Measurements from ENCODE around the gene KRT28.

Gene KRT28

DNA sequence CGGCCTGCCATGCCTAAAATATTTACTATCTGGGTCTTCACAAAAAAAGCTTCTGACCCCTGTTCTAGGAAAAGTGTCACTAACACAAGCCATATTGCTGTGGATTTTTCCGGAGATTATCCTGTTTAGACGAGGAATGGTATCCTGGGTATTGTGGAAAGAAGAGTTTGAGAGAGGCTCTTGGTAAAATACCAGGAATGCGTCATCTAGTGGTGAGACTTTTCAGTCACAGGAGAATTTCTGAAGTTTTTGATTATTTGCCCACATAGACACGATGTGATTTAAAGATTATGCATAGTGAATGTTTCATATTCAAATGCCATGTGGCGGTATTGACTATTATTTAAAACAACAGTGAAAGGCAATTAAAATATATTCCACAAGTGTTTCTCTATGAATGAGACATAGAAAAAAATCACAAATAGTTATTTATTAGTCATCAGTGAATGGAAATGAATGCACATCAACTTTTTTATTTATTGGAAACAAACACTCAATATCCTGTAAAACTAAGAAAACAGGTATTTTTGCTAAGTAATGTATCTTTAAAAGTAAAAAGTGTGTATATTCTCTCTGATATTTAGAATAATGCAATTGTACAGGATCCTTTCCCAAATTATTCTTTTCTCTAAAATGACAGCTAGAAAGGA lies 7.8 kb downstream of the KRT28 start:
- in situ Hi-C loops (cut with HindIII; ENCODE audit: low pct_ligation_motif_present, low sequenced_read_pairs), result no loop called here
- TF ChIP-seq, protein P1, sequence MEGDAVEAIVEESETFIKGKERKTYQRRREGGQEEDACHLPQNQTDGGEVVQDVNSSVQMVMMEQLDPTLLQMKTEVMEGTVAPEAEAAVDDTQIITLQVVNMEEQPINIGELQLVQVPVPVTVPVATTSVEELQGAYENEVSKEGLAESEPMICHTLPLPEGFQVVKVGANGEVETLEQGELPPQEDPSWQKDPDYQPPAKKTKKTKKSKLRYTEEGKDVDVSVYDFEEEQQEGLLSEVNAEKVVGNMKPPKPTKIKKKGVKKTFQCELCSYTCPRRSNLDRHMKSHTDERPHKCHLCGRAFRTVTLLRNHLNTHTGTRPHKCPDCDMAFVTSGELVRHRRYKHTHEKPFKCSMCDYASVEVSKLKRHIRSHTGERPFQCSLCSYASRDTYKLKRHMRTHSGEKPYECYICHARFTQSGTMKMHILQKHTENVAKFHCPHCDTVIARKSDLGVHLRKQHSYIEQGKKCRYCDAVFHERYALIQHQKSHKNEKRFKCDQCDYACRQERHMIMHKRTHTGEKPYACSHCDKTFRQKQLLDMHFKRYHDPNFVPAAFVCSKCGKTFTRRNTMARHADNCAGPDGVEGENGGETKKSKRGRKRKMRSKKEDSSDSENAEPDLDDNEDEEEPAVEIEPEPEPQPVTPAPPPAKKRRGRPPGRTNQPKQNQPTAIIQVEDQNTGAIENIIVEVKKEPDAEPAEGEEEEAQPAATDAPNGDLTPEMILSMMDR (IDR thresholded peaks at IDR 0.05; ENCODE audit: low read depth, low read length, missing control alignments), result peak; percentile 56
- Histone ChIP-seq H3K4me3 (ENCODE audit: low read depth, low read length) (no peak overlapping the region), H3K27ac (no peak overlapping the region), H3K27me3 (replicated peaks) (no peaks in the 10 kb centered on the region), H3K36me3 (replicated peaks) (no peaks in the 10 kb centered on the region)
- peak; percentile 17 for DNase-seq

DNA sequence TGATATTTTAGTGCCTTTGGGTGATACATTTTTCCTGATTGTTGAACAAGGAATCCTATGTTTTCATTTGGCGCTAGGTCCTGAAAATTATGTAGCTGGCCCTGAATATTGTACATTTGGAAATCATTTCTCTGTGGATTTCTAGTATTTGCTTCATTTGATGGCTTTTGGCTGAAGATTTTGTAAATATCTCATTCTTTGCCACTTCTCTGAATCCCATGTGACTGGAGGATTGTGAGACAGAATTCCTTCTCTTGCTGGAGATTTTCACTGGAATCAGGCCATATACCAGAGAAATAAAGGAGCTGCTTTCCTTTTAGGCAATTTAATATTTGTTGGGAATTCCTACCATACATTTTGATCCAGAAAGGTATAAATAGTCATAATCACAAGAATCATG lies 8.6 kb downstream of the KRT28 start:
- in situ Hi-C loops (cut with HindIII; ENCODE audit: low pct_ligation_motif_present, low sequenced_read_pairs), result no loop called here
- Histone ChIP-seq H3K27ac (no peak overlapping the region), H3K4me3 (ENCODE audit: low read depth, low read length) (no peak overlapping the region), H3K36me3 (replicated peaks) (no peaks in the 10 kb centered on the region), H3K27me3 (replicated peaks) (no peaks in the 10 kb centered on the region)
- no peak for DNase-seq
- TF ChIP-seq, protein P1 (IDR thresholded peaks at IDR 0.05; ENCODE audit: low read depth, low read length, missing control alignments), result no peak

DNA sequence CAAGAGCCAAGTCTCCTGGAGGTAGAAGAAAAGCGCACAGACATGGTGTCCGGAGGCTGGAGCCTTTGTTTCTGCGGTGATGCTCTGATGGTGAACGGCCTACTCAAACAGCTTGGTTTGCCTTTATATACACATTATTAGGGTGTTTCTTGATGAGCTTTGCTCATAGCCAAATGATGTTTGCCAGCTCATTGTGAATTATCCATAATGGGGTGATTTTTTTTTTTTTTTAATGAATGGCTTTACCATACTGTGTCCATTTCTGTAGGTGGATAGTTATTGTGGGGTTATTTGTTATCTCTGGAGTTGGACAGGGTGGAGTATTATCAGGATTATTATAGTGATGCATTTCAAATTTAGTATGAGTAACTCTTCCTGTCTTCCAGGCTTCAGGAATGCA lies 17.3 kb downstream of the KRT28 start, which contains the start of gene KRT27:
Gene KRT27, minus strand, starts transcription at position 101 of the 400 bp plus-strand sequence. Its CDS starts 57 bp downstream, at position 44.
- in situ Hi-C loops (cut with HindIII; ENCODE audit: low pct_ligation_motif_present, low sequenced_read_pairs), result no loop called here
- TF ChIP-seq, protein P1 (IDR thresholded peaks at IDR 0.05; ENCODE audit: low read depth, low read length, missing control alignments), result no peak
- no peak for DNase-seq
- Histone ChIP-seq H3K36me3 (replicated peaks) (no peaks in the 10 kb centered on the region), H3K27ac (no peak within 1 kb of the TSS), H3K4me3 (ENCODE audit: low read depth, low read length) (no peak within 1 kb of the TSS), H3K27me3 (replicated peaks) (peaks cover 7% of the 10 kb centered on the region)

DNA sequence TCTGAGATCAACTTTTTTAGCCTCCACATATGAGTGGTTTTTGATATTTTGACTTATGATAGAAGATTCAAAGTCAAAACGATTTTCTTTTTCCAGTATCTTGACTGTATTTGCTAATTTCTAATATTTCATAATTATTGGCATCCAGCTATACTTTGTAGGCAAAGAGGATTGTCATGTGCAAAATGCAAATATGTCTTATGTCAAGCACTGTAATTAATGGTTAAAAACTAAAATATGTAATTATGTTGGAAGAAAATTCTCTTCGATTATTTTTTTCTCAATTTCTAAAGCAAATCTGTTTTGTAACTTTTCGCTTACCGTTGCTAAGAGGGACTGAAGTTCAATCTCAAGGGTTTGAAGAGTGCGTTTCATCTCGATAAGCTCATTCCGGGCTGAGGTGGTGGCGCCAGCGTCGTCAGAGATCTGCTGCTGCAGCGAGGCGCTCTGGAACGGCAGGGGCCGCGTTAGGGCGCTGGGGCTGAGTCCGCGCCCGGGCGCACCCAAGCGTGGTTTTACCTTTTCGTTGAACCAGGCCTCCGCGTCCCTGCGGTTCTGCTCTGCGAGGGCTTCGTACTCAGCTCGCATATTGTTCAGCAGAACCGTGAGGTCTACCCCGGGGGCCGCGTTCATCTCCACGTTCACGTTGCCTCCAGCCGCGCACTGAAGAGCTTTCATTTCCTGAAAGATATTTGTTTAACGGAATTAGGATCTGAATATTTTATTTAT lies 20.4 kb downstream of the KRT28 start:
- Histone ChIP-seq H3K27ac (no peak overlapping the region), H3K27me3 (replicated peaks) (peaks cover 11% of the 10 kb centered on the region), H3K36me3 (replicated peaks) (no peaks in the 10 kb centered on the region), H3K4me3 (ENCODE audit: low read depth, low read length) (peak overlapping the region; percentile 15)
- TF ChIP-seq, protein P1 (IDR thresholded peaks at IDR 0.05; ENCODE audit: low read depth, low read length, missing control alignments), result no peak
- in situ Hi-C loops (cut with HindIII; ENCODE audit: low pct_ligation_motif_present, low sequenced_read_pairs), result no loop called here
- no peak for DNase-seq

DNA sequence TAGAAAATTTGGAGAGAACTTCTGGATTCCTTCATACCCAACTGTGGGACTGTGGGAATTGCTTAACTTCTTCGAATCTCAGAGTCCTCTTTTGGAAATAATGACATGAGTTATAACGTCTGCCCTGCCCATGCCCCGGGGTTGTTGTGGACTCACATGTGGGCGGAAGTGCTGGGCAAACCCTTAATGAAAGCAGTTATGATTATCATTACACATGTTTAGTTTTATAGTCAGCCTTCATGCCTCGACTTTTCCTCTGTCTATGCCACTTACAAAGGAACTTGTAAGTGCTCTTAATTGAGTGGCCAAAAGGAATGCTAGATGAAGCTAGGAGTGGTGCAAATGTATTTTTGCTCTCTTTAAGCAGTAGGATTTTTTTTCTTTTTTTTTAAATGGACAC lies 21.3 kb downstream of the KRT28 start:
- H3K27me3 ChIP-seq (replicated peaks), result peaks cover 11% of the 10 kb centered on the region
- DNase-seq, result no peak
- in situ Hi-C loops (cut with HindIII; ENCODE audit: low pct_ligation_motif_present, low sequenced_read_pairs), result no loop called here
- no peaks in the 10 kb centered on the region for H3K36me3 ChIP-seq (replicated peaks)
- TF ChIP-seq, protein P1 (IDR thresholded peaks at IDR 0.05; ENCODE audit: low read depth, low read length, missing control alignments), result no peak
- H3K27ac ChIP-seq, result no peak overlapping the region
- no peak overlapping the region for H3K4me3 ChIP-seq (ENCODE audit: low read depth, low read length)
